Measurements from ENCODE around the gene PIK3CD.

DNA sequence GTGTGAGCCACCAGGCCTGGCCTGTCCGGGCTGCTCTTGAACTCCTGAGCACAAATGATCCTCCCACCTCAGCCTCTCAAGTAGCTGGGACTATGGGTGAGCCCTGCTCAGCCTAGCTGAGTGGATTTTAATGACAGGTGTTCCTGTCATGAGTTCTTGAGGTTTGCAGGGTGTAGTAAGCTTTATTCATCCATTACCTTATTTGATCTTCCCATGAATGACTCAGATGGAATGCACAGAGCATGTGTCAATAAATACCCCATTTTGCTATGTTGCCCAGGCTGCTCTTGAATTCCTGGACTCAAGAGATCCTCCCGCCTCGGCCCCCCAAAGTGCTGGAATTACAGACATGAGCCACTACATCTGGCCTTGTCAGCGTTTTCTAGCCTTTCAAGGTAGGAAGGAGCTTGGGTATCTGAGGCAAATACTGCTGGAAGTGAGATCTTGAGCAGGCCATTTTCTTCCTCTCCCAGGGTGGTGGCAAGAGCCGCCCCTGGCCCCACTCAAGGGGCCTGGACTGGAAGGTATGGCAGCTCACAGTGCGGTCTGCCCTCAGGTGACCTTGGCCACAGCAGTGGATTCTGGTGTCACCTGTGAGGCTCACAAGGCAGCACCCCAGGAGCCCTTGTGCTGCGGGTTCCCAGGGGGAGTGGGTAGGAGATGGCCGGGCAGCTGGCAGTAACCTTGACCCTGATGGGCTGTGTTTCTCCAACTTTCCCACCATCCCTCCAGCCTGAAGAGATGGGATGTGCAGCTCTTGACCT, 20.0 kb downstream of the PIK3CD start:
- TF ChIP-seq POLR2AphosphoS5 (IDR thresholded peaks at IDR 0.05; ENCODE audit: insufficient read depth, low read depth, low read length): no peak
- TF ChIP-seq, protein P1, sequence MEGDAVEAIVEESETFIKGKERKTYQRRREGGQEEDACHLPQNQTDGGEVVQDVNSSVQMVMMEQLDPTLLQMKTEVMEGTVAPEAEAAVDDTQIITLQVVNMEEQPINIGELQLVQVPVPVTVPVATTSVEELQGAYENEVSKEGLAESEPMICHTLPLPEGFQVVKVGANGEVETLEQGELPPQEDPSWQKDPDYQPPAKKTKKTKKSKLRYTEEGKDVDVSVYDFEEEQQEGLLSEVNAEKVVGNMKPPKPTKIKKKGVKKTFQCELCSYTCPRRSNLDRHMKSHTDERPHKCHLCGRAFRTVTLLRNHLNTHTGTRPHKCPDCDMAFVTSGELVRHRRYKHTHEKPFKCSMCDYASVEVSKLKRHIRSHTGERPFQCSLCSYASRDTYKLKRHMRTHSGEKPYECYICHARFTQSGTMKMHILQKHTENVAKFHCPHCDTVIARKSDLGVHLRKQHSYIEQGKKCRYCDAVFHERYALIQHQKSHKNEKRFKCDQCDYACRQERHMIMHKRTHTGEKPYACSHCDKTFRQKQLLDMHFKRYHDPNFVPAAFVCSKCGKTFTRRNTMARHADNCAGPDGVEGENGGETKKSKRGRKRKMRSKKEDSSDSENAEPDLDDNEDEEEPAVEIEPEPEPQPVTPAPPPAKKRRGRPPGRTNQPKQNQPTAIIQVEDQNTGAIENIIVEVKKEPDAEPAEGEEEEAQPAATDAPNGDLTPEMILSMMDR (IDR thresholded peaks at IDR 0.05; ENCODE audit: extremely low read depth in 1 of 2, insufficient read depth in 1 of 2, low read depth in 1 of 2, low read length in 2 of 2): no peak
- no peak for TF ChIP-seq EZH2 (IDR thresholded peaks at IDR 0.05; ENCODE audit: borderline replicate concordance, low read depth, low read length, severe bottlenecking)
- no peak for TF ChIP-seq POLR2A (IDR thresholded peaks at IDR 0.05; ENCODE audit: low read depth, low read length)
- no peak for TF ChIP-seq MAX (IDR thresholded peaks at IDR 0.05; ENCODE audit: insufficient read depth, insufficient read length)
- TF ChIP-seq MYC (IDR thresholded peaks at IDR 0.05; ENCODE audit: low read depth, low read length): no peak
